ENCODE results near the gene ZCCHC7. TPM values are rescaled to one million over a fixed set of nuclear protein-coding genes. Genes with fewer than 3 reads are reported as not detected.

The ZCCHC7 gene
- total and polyA plus RNA-seq, 10 of the 15 experiments (the other 5 are each of a cell fraction or from before 2014, with no cell fraction given): 42.9 to 178 (median 53.3) TPM

DNA sequence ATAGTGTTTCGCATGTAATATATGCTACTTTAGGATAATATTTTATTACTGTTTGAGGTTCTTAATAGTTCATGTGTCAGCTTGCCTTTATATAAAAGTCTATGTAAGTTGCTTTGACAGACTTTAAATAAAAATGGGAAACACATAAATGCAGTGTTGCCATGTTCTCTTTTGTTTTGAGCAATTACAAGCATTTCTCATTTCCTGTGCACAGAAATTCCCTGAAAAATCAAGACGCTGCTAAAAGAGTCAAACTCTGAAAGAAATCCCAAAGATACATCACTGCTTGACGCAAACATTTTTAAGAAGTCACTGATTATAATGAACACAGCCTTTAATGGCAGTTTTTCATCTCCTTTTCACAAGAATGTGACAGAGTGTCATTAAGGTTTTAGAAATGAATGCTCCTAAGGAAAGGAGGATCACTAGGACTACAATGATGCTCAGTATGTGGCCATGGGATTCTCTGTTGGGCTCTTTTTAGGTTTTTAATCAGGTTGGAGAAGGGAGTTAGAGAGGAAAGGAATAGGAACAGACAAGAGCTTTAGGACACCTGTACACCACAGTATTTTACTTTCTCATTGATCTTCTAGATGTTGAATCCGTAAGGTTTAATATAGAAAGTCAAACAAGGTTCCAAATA, 29.4 kb downstream of the ZCCHC7 start:
- Histone ChIP-seq H3K79me2 (ENCODE audit: control insufficient read depth, insufficient read depth, low read length) (peaks cover 52% of the 10 kb centered on the region), H3K36me3 (ENCODE audit: control insufficient read depth in 2 of 2, insufficient read depth in 2 of 2, low read length in 1 of 2) (peaks cover 2 to 7% of the 10 kb centered on the region in 2 experiments; a peak in 3 of 4 replicates), H4K20me1 (ENCODE audit: control insufficient read depth, insufficient read depth) (no peaks in the 10 kb centered on the region), H3K4me2 (ENCODE audit: control insufficient read depth, insufficient read depth) (no peak overlapping the region), H3K4me3 (no peak overlapping the region), H3K27me3 (replicated peaks in 1 of 2; ENCODE audit: control insufficient read depth in 2 of 2, insufficient read depth in 2 of 2, low read length in 1 of 2) (no peaks in the 10 kb centered on the region), H3K4me1 (ENCODE audit: control insufficient read depth, insufficient read depth, low read length) (peaks cover 9% of the 10 kb centered on the region; the same call in 1 of the 2 replicates), H2AFZ (ENCODE audit: control insufficient read depth, low read depth, low read length) (no peak overlapping the region), H3K9me3 (replicated peaks; ENCODE audit: control insufficient read depth, insufficient read depth, low read length) (no peaks in the 10 kb centered on the region), H3K27ac (ENCODE audit: control insufficient read depth, insufficient read depth) (no peak overlapping the region), H3K9ac (ENCODE audit: control insufficient read depth, insufficient read depth, low read length) (no peak overlapping the region)
- BruUV-seq (replicated peaks): no TSS peak
- POLR2A ChIA-PET: interaction anchor here (0.8 to 1.5 kb wide), 5 partner anchors 10 to 184 kb away, joined by 3 to 6 read pairs (median 3); no protein-coding TSS in a partner anchor
- TF ChIP-seq CBX3 (IDR thresholded peaks at IDR 0.05; ENCODE audit: borderline replicate concordance, low read depth) (no peak), CHD1 (IDR thresholded peaks at IDR 0.05; ENCODE audit: low read depth, low read length) (no peak), PAX5 (IDR thresholded peaks at IDR 0.05; ENCODE audit: borderline replicate concordance, low read depth, low read length) (no peak), NRF1 (conservative IDR thresholded peaks at IDR 0.05; ENCODE audit: low read depth, low read length) (no peak), JUNB (IDR thresholded peaks at IDR 0.05) (no peak), ATF3 (IDR thresholded peaks at IDR 0.05; ENCODE audit: borderline replicate concordance, extremely low read depth, low read depth, low read length) (no peak), STAT1 (conservative IDR thresholded peaks at IDR 0.05) (no peak), KAT2A (conservative IDR thresholded peaks at IDR 0.05; ENCODE audit: control insufficient read depth, low read depth, low read length) (no peak), SMARCA5 (IDR thresholded peaks at IDR 0.05) (no peak), HDAC2 (IDR thresholded peaks at IDR 0.05) (no peak), BCL3 (IDR thresholded peaks at IDR 0.05; ENCODE audit: borderline replicate concordance, insufficient read depth, low read depth, low read length, poor library complexity, severe bottlenecking) (no peak), POLR2AphosphoS5 (IDR thresholded peaks at IDR 0.05; ENCODE audit: low read length) (no peak), BCL11A (IDR thresholded peaks at IDR 0.05; ENCODE audit: low read depth, low read length) (no peak), NR2C1 (IDR thresholded peaks at IDR 0.05) (no peak)
- TF ChIP-seq, protein P1, sequence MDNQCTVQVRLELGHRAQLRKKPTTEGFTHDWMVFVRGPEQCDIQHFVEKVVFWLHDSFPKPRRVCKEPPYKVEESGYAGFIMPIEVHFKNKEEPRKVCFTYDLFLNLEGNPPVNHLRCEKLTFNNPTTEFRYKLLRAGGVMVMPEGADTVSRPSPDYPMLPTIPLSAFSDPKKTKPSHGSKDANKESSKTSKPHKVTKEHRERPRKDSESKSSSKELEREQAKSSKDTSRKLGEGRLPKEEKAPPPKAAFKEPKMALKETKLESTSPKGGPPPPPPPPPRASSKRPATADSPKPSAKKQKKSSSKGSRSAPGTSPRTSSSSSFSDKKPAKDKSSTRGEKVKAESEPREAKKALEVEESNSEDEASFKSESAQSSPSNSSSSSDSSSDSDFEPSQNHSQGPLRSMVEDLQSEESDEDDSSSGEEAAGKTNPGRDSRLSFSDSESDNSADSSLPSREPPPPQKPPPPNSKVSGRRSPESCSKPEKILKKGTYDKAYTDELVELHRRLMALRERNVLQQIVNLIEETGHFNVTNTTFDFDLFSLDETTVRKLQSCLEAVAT (IDR thresholded peaks at IDR 0.05): no peak
- TF ChIP-seq, protein P2, sequence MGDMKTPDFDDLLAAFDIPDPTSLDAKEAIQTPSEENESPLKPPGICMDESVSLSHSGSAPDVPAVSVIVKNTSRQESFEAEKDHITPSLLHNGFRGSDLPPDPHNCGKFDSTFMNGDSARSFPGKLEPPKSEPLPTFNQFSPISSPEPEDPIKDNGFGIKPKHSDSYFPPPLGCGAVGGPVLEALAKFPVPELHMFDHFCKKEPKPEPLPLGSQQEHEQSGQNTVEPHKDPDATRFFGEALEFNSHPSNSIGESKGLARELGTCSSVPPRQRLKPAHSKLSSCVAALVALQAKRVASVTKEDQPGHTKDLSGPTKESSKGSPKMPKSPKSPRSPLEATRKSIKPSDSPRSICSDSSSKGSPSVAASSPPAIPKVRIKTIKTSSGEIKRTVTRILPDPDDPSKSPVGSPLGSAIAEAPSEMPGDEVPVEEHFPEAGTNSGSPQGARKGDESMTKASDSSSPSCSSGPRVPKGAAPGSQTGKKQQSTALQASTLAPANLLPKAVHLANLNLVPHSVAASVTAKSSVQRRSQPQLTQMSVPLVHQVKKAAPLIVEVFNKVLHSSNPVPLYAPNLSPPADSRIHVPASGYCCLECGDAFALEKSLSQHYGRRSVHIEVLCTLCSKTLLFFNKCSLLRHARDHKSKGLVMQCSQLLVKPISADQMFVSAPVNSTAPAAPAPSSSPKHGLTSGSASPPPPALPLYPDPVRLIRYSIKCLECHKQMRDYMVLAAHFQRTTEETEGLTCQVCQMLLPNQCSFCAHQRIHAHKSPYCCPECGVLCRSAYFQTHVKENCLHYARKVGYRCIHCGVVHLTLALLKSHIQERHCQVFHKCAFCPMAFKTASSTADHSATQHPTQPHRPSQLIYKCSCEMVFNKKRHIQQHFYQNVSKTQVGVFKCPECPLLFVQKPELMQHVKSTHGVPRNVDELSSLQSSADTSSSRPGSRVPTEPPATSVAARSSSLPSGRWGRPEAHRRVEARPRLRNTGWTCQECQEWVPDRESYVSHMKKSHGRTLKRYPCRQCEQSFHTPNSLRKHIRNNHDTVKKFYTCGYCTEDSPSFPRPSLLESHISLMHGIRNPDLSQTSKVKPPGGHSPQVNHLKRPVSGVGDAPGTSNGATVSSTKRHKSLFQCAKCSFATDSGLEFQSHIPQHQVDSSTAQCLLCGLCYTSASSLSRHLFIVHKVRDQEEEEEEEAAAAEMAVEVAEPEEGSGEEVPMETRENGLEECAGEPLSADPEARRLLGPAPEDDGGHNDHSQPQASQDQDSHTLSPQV (IDR thresholded peaks at IDR 0.05): no peak
- CTCF ChIA-PET: interaction anchor here (1.6 to 2.4 kb wide), 2 partner anchors 10 to 180 kb away, joined by 5 to 7 read pairs; no protein-coding TSS in a partner anchor
- in situ Hi-C loops (cut with MboI): loop anchor here (5.0 kb wide), 1 partner anchor 53 kb away; no protein-coding TSS in a partner anchor
- whole genome bisulfite sequencing (ENCODE audit: insufficient coverage, insufficient replicate concordance, low lambda C conversion rate, missing lambda C conversion rate): 89% methylated on average over 4 of the region's 4 CpGs
- intact Hi-C loops (cut with micrococcal nuclease; ENCODE audit: unreplicated experiment): no loop called here
- ATAC-seq: no peak
- no peak for DNase-seq (ENCODE audit: low read depth, low spot score)
- RAD21 ChIA-PET (ENCODE audit: unreplicated experiment): interaction anchor here (0.8 to 2.0 kb wide), 3 partner anchors 18 to 148 kb away, joined by 3 to 4 read pairs (median 4); no protein-coding TSS in a partner anchor
- FAIRE-seq: no peak
- SMC1A ChIA-PET (ENCODE audit: uncharacterized antibody, unreplicated experiment): interaction anchor here (0.5 to 2.5 kb wide), 13 partner anchors 10 to 155 kb away, joined by 3 to 13 read pairs (median 3); no protein-coding TSS in a partner anchor

Data from GM12878 (cell line).